Stimulated activated CD8-positive, alpha-beta memory T cell treated with anti-CD3 and anti-CD28 coated beads, Interleukin-4, amount 100 ng/mL, for 24 hours (primary cell): ENCODE measurements around the gene SEC22C.

Experiments used
- DNase-seq: peaks from one replicate; pipeline ENCODE4 v3.0.0-alpha.2; 2020; ENCODE audit warnings: low read depth

Gene SEC22C

DNA sequence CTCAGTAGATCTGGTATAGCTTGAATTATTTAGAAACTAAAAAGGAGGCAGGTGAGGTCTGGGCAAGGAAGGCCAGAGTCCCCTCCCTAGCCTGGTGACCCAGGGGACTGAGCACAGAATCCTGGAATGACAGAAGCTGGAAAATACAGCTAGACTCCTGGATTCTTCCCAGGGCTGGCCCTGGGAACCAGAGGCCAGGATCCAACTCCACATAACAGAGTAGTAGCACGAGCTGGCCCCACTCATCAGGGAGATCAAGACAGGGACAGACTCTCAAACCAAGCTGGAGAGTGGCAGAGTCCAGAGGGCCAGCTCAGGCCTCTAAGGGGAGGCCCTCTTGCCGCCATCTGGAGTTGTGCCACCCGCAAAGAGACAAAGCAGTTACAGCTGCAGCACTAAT, 68.6 kb downstream of the SEC22C start:
- no peak for DNase-seq

DNA sequence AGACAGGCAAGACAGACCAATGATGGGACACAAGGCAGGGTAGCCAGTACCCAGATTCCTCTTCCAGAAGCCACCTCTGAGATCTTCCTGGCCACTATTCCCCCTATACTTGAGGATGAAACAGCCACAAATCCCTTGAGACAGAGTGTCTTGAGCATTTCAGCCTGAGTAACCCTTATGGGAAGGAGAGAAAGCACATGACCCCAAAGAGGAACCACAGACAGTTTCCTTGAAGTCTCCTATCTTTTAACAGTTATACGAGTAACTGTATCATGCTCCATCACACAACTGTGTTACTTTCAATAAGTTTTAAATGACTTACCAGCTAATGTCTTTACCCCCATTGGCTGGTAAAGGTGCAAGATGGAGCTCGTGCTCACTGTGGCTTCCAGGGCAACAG, 70.0 kb downstream of the SEC22C start:
- DNase-seq = no peak

DNA sequence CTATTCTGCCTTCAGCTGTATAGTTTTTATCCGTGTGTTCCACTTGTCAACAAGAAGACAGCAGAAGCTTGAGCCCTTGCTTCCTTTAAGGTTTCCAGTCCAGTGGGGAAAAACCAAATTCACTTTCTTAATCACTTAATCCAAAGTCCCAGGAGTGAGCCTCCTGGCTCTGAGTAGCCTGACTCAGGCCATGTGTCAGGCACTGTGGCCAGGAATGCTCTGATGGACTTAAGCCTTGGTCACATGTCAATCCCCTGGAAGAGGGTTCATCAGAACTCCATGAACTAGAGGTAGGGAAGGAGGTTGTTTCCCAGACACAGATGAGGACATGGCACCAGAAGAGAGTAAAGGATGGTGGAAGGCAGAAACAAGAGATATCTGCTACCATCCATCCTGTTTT, 70.6 kb downstream of the SEC22C start:
- DNase-seq = no peak

DNA sequence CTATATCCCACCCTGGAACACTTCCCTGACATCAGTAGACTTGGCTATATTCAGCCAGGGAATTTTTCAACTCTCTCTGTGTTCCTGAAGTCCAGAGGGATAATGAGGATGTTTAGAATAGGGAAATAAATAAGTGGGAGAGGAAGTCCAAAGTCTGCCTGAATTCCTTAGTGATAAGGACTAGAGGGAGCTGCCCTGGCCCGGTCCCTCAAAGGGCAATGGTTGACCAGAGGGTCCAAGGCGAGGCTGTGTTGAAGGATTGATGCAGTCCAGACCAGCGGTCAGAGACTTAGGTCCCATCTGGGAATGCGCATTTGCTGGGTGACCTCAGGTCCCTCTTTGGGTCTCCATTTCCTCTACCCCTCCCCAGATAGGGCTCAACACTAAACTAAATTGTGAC, 71.4 kb downstream of the SEC22C start:
- no peak for DNase-seq

DNA sequence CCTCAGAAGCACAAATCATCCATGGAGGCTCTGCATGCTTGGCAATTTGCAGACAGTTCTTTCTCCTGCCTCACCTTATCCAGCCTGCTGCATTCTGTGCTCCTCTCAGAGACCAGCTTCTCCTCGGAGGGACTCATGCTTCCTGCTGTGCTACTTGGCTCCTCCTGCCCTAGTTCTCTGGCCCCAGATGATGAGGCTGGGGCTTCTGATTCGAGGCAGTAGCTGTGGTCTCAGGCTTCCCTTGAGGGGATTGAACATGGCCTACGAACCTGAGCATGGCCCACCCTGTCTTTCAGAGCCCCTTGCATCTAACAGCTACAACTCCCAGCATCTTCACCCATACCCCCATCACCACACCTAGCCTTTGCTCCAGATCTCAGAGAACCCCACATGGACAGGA, 72.7 kb downstream of the SEC22C start:
- no peak for DNase-seq

DNA sequence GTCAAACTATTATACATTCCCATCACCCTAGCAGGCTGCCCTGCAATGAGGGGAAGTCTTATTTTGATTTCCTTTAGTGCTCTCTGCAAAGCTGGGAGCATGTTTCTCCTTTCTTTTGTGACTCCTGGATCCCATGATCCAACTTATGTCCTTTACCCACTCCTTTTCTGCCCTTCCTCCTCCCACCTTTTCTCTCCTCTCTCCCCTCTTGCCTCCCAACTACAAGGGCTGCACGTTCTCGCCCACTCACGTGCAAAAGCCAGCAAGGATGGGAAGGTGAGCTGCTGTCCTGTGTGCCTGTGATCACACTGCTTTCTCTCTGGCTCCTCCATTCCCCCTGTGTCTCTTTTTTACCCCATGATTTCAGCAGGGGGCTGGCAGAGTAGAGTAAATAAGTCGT, 73.2 kb downstream of the SEC22C start:
- no peak for DNase-seq

DNA sequence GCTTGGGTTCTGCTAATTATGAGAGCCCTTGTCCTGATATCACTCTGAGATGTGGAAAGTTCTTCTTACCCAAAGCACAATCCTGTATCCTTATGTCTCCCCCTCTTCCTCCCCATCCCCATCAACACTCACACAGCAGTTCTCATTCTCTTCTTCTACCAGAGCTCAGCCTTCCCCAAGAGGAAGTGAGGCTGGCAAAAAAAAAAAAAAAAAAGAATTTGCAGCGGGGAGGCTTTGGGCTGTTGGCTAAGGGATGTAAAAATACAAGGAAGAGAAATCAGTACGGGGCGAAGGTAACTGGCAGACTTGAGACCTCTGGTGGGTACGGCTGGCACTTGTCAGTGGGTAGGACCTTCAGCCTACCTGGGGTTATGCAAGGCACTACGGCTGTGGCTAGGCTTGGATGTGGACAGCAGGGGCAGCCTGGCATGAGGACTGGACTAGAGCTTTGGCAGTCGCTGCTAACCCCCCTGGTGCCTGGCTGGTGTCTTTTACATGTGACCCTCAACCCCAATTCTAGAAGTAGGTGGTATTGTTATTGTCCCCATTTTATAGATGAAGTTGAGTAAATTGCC, 73.9 kb downstream of the SEC22C start:
- no peak for DNase-seq

DNA sequence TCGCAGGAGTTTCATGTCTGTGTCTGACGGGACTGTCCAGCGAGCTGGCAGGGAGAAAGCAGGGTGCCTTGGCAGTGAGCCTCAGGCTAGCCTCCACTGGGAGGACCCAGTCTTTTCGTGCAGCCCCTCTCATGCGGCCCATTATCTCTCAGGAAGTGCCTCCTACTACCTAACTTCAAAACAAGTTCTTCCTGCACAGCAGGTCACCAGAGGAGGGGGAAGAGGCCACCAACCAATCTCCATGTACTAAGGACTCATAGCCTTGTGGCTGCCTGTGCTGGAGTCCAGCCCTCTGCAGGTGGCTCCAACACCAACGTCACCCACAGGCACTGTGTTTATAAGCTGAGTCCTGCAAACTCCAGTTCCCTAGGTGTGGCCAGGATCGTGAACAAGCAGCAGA, 74.5 kb downstream of the SEC22C start:
- no peak for DNase-seq

GRCh38 chr3:42505849-42506410, 75.8 kb downstream of the SEC22C start:
- no peak for DNase-seq

GRCh38 chr3:42505128-42505848, 76.5 kb downstream of the SEC22C start:
- no peak for DNase-seq

- no peak for DNase-seq
Observed at GRCh38 chr3:42504334-42505127, 77.2 kb downstream of the SEC22C start.

DNA sequence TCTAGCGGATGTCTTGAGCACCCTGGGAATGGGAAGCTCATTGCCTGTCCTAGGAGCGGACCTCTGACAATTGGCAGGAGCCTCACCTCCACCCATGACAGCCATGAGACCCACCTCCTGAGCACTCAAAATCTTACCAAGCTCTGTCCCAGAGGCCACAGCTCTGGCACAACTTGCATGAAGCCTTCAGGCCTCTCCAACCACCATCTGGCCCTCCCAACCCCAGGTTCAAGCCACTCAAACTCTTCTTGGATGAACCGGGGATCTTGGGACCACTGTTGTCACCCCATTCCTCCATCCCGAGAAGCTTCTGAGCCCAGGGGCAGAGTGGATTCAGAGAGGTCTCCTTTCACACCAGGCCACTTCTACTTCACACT, 77.8 kb downstream of the SEC22C start:
- DNase-seq = no peak

DNA sequence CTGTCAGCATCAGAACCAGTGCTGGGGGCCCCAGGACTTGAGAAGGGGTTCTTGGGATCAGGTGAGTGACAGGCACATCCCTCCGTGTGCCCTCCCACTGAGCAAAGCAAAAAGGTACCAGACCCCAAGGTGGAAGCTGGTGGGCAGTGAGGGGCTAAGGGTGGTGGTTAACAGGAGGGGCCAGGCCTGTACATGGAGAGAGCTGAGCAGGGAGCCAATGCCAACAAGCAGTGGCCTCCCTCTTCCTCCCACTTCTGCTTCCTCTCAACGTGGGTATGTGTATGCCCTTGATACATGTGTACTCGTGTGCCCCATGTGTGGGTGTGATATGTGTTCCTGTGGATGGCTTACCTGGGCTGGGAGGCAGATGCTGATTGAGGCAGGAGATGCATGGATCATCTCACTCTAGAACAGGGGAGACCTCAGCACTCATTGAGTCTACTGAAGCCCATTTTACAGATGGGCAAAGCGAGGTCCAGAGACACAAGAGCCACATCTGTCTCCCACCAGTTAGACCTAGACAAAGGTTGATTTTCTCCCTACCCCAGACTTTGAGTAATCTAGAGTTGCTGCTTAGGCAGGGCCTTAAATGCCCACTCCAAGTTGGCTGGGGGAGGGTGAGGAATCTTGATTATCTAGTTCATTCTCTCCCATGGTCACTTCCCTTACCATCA, 78.4 kb downstream of the SEC22C start:
- no peak for DNase-seq

DNA sequence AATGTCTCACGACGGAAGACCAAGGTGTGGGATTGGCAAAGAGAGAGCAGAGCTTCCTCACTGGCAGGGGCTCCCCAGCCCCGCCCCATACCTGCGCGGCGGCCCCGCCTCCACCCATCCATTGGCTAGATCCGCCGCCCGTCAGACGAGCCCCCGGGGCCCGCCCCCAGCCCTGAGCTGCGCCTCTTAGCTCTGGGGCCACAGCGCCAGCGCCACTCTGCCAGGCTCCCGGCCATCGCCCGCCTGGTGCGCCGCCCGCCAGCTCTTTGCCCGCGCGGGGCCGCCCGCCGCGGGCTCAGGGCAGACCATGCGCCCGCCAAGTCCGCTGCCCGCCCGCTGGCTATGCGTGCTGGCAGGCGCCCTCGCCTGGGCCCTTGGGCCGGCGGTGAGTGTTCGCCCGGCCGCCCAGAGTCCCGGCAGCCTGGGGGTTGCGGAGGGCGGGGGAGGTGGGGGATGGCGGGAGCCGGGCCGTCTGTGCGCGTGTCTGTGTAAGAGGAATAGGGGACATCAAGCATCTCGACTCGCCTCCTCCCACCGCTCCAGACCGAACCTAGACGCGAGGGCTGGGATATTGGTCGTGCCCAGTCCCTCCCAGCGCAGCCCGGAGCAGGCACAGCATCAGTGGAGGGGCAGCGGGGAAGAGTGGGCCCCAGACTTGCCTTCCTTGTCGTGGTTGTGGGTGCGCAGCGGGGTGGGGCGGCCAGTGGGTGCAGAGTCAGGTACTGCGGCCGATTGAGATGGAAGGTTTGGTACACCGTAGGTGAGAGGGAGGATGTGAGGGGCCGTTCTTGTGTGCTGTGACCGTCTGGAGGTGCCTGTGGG, 79.1 kb downstream of the SEC22C start, which contains the start of gene VIPR1:
Gene VIPR1, plus strand, starts transcription at position 215 of the 822 bp plus-strand sequence. Its CDS starts 93 bp downstream, at position 308.
- DNase-seq = peak; percentile 83

DNA sequence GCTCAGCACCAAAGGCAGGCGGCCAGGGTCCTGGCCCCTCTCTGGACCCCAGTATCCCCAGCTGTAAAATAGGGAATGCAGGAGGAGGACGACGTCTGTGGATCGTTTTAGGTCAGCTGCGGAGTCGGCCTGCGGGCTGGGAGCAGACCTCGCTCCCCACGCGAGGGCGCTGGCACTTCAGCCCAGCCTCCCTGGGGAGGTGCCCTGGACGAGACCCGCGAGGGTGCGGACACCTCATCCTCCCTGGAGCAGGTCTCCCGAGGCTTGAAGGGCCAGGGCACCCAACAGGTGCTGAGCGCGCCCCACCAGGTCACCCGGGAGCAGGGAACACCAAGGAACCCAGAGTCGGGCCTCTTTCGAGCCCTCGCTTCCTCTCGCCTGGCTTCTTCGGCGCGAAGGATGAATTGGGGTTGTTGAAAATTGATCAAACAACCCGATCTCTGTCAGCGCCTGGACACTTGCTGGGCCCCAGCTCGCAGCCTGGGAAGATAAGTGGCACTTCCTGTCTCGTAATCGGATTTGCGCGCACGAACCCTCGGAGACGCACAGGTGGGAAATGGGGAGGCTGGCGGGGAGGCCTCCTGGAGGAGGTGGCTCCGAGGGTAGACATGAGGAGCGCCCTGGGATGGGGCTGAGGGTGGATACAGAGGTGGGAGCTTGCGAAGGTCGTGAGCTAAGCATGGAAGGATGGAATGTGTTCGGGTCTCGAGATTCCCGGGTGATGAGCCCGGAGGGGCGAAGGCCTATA, 79.9 kb downstream of the SEC22C start:
- DNase-seq = peak; percentile 42

GRCh38 chr3:42501321-42501680, 80.5 kb downstream of the SEC22C start:
- DNase-seq = no peak

DNA sequence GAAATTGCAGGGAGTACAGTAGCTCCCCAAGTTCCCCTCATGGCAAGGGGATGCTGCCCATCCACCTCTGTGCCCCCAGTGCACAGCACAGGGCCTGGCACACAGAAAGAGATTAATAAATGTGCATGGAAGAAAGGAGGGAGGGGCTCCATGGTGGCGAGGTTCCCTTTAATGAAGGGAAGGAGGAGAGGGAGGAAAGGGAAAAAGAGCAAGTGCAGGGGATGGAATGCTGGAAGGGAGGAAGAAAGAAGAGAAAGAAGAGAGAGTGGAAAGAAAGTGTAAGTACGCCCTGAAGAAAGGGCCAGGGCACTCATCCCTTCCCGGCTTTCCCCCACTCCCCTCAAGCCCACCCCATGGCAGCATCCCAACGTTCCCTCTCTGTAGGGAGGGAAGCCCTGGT, 80.9 kb downstream of the SEC22C start:
- DNase-seq = no peak

DNA sequence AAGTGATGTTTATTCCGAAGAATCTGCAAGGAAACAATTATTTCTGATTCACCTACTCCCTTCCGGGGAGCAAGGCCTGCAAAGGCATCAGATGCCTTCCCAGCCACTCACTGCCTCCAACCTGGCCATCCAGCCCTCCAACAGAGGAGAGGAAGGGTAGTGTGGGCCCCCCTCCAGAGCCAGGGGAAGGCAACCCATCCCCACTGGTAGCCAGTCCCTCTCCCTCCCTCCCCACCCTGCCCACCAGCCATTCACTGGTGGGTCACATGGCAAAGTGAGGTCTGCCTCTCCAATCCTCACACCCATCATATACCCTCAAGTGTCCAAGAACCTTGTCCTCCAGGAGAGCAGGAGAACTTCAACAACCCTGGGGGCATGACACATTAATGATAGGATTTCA, 81.7 kb downstream of the SEC22C start:
- DNase-seq = no peak

DNA sequence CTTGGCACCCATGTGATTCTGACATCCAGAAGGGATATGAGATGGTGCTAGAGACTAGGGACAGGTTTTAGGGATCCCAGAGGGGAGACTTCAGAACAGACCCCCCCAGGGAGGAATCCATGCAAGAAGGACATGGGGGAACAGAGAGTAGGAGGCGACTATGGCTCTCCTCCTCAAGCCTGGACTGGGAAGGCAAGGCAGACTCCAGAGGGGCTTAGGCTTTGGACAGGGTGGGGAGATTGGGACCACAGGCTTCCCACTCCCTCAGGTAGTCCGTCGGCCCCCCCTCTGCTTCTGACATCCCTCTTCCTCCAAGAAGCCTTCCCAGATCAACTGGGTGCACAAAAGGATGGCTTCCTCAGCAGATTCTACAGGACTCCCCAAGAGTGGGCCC, 82.3 kb downstream of the SEC22C start:
- no peak for DNase-seq

GRCh38 chr3:42498791-42499477, 82.8 kb downstream of the SEC22C start:
- no peak for DNase-seq
